ENCODE results near the gene BEGAIN. TPM values are rescaled to one million over a fixed set of nuclear protein-coding genes. Genes with fewer than 3 reads are reported as not detected.

BEGAIN gene
- total RNA-seq, 1 experiment from 2014 or later = not detected

DNA sequence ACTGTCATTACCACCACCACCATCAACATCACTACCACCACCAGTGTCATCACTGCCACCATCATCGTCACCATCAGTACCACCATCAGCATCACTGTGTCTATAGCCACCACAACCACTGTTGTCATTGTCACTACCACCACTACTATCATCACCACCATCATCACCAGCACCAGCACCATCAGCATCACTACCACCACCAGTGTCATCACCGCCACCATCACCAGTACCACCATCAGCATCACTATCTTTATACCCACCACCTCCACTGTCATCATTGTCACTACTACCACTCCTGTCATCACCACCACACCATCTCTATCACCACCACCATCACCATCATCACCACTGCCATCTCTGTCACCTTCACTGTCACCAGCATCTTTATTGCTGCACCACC is 60.6 kb downstream of the BEGAIN start:
- no peak overlapping the region for H3K4me2 ChIP-seq
- no peaks in the 10 kb centered on the region for H3F3A ChIP-seq (ENCODE audit: insufficient read depth, low read depth)
- no peaks in the 10 kb centered on the region for H3K79me2 ChIP-seq (ENCODE audit: low read depth)
- H3K27me3 ChIP-seq (ENCODE audit: insufficient read depth, low read depth) = no peaks in the 10 kb centered on the region
- H3K4me3 ChIP-seq = no peak overlapping the region
- no peaks in the 10 kb centered on the region for H4K20me1 ChIP-seq (ENCODE audit: insufficient read depth)
- CTCF ChIA-PET = no interaction called here
- BruUV-seq (replicated peaks) = no TSS peak
- intact Hi-C loops (cut with micrococcal nuclease; ENCODE audit: unreplicated experiment) = no loop called here
- TF ChIP-seq EZH2 (IDR thresholded peaks at IDR 0.05; ENCODE audit: low read depth) = no peak
- TF ChIP-seq, protein P1, sequence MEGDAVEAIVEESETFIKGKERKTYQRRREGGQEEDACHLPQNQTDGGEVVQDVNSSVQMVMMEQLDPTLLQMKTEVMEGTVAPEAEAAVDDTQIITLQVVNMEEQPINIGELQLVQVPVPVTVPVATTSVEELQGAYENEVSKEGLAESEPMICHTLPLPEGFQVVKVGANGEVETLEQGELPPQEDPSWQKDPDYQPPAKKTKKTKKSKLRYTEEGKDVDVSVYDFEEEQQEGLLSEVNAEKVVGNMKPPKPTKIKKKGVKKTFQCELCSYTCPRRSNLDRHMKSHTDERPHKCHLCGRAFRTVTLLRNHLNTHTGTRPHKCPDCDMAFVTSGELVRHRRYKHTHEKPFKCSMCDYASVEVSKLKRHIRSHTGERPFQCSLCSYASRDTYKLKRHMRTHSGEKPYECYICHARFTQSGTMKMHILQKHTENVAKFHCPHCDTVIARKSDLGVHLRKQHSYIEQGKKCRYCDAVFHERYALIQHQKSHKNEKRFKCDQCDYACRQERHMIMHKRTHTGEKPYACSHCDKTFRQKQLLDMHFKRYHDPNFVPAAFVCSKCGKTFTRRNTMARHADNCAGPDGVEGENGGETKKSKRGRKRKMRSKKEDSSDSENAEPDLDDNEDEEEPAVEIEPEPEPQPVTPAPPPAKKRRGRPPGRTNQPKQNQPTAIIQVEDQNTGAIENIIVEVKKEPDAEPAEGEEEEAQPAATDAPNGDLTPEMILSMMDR (conservative IDR thresholded peaks at IDR 0.05) = no peak
- no peak for DNase-seq
- no peaks in the 10 kb centered on the region for H3K9me2 ChIP-seq (ENCODE audit: insufficient read depth)
- H3K27ac ChIP-seq = no peak overlapping the region
- H3K4me1 ChIP-seq (replicated peaks; ENCODE audit: insufficient read depth) = no peaks in the 10 kb centered on the region
- H3K9me3 ChIP-seq (ENCODE audit: insufficient read depth, low read depth) = no peaks in the 10 kb centered on the region
- no peaks in the 10 kb centered on the region for H3K36me3 ChIP-seq (ENCODE audit: low read depth)
- POLR2A ChIA-PET (ENCODE audit: unreplicated experiment) = no interaction called here
- H2AFZ ChIP-seq = no peak overlapping the region

DNA sequence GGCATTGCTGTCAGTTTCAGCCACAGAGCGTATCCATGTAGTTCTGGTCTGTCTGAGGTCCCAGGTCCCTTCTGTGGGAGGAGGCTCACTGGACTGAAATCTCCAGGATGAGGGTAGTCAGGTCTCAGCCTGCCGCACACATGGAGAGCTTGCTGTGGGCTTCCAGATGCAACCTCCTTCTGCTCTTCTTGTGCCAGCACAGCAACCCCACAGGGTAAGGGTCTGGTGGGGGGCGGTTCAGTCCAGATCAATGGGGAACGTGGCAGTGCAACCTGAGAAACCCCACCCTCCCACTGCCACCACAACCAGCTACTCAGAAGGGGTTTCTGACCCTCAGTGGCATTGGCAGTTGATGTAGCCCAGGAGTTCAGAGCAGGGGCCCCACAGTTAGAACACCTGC is 61.2 kb downstream of the BEGAIN start:
- Histone ChIP-seq H3K9me3 (ENCODE audit: insufficient read depth, low read depth) (no peaks in the 10 kb centered on the region), H2AFZ (no peak overlapping the region), H3K79me2 (ENCODE audit: low read depth) (no peaks in the 10 kb centered on the region), H3K36me3 (ENCODE audit: low read depth) (no peaks in the 10 kb centered on the region), H3K4me3 (no peak overlapping the region), H3K4me1 (replicated peaks; ENCODE audit: insufficient read depth) (no peaks in the 10 kb centered on the region), H3K4me2 (no peak overlapping the region), H3K27me3 (ENCODE audit: insufficient read depth, low read depth) (no peaks in the 10 kb centered on the region), H3F3A (ENCODE audit: insufficient read depth, low read depth) (no peaks in the 10 kb centered on the region), H3K27ac (no peak overlapping the region), H4K20me1 (ENCODE audit: insufficient read depth) (no peaks in the 10 kb centered on the region), H3K9me2 (ENCODE audit: insufficient read depth) (no peaks in the 10 kb centered on the region)
- BruUV-seq (replicated peaks) = no TSS peak
- ChIA-PET POLR2A (ENCODE audit: unreplicated experiment) (no interaction called here), CTCF (no interaction called here)
- no peak for DNase-seq
- intact Hi-C loops (cut with micrococcal nuclease; ENCODE audit: unreplicated experiment) = no loop called here
- TF ChIP-seq, protein P1 (conservative IDR thresholded peaks at IDR 0.05) = no peak
- no peak for TF ChIP-seq EZH2 (IDR thresholded peaks at IDR 0.05; ENCODE audit: low read depth)

DNA sequence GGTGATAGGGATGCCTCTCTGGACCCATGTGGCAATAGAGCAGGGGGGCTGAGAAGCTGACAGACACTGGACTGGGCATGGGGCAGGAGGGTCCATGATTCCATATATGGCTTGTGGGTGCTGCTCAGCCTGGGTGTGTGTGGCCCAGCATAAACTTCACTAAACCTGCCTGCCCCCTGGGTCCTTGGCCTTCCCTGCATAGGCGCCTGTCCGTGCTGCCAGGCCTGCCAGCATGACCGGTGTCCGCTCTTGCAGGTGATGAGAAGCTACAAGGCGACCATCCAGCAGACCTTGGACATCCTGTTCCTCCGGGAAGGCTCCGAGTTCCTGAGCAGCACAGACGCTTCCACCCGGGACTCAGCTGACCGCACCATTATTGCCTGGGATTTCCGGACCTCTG is 61.6 kb downstream of the BEGAIN start:
- intact Hi-C loops (cut with micrococcal nuclease; ENCODE audit: unreplicated experiment) = no loop called here
- H3K9me3 ChIP-seq (ENCODE audit: insufficient read depth, low read depth) = no peaks in the 10 kb centered on the region

More for the DNA sequence above, 61.6 kb downstream of the BEGAIN start:
- no TSS peak for BruUV-seq (replicated peaks)
- Histone ChIP-seq H3K9me2 (ENCODE audit: insufficient read depth) (no peaks in the 10 kb centered on the region), H3F3A (ENCODE audit: insufficient read depth, low read depth) (no peaks in the 10 kb centered on the region), H3K27ac (no peak overlapping the region), H3K4me1 (replicated peaks; ENCODE audit: insufficient read depth) (no peaks in the 10 kb centered on the region), H3K27me3 (ENCODE audit: insufficient read depth, low read depth) (no peaks in the 10 kb centered on the region), H3K79me2 (ENCODE audit: low read depth) (no peaks in the 10 kb centered on the region), H2AFZ (no peak overlapping the region), H3K4me2 (no peak overlapping the region), H4K20me1 (ENCODE audit: insufficient read depth) (no peaks in the 10 kb centered on the region), H3K36me3 (ENCODE audit: low read depth) (no peaks in the 10 kb centered on the region), H3K4me3 (no peak overlapping the region)
- CTCF ChIA-PET = no interaction called here
- POLR2A ChIA-PET (ENCODE audit: unreplicated experiment) = no interaction called here
- TF ChIP-seq EZH2 (IDR thresholded peaks at IDR 0.05; ENCODE audit: low read depth) = no peak
- TF ChIP-seq, protein P1 (conservative IDR thresholded peaks at IDR 0.05) = no peak
- no peak for DNase-seq
